Ishikawa (cell line): ENCODE results near the gene ERVH48-1.
A peak's percentile ranks its signal among the peaks of the same experiment; 100 is the strongest.

ENCODE experiments used
- CEBPB ChIP-seq: IDR thresholded peaks from 2 replicates; pipeline ENCODE4 v1.6.1; 2012
- CREB1 ChIP-seq: IDR thresholded peaks from 2 replicates; pipeline ENCODE4 v1.6.1; 2012; ENCODE audit warnings: low read depth
- EGR1 ChIP-seq: IDR thresholded peaks from 2 replicates; pipeline ENCODE4 v1.6.1; 2012
- EP300 ChIP-seq: IDR thresholded peaks from 2 replicates; pipeline ENCODE4 v1.6.1; 2012; ENCODE audit warnings: borderline replicate concordance
- FOXM1 ChIP-seq: IDR thresholded peaks from 2 replicates; pipeline ENCODE4 v1.6.1; 2012; ENCODE audit warnings: low read depth, borderline replicate concordance
- MAX ChIP-seq: IDR thresholded peaks from 2 replicates; pipeline ENCODE4 v1.6.1; 2012
- NFIC ChIP-seq: IDR thresholded peaks from 2 replicates; pipeline ENCODE4 v1.6.1; 2012
- RAD21 ChIP-seq: IDR thresholded peaks from 2 replicates; pipeline ENCODE4 v1.6.1; 2012; ENCODE audit warnings: low read depth
- REST ChIP-seq: IDR thresholded peaks from 2 replicates; pipeline ENCODE4 v1.6.1; 2012; ENCODE audit warnings: low read depth, mild to moderate bottlenecking
- TAF1 ChIP-seq: IDR thresholded peaks from 2 replicates; pipeline ENCODE4 v1.6.1; 2012; ENCODE audit warnings: low read depth, mild to moderate bottlenecking
- TCF12 ChIP-seq: IDR thresholded peaks from 2 replicates; pipeline ENCODE4 v1.6.1; 2012; ENCODE audit warnings: low read depth
- TEAD4 ChIP-seq: IDR thresholded peaks from 2 replicates; pipeline ENCODE4 v1.6.1; 2012
- USF1 ChIP-seq: IDR thresholded peaks from 2 replicates; pipeline ENCODE4 v1.6.1; 2012
- YY1 ChIP-seq: IDR thresholded peaks from 2 replicates; pipeline ENCODE4 v1.6.1; 2012; ENCODE audit warnings: low read depth
- ZBTB7A ChIP-seq: IDR thresholded peaks from 2 replicates; pipeline ENCODE4 v1.6.1; 2012; ENCODE audit warnings: low read depth

The ERVH48-1 gene

DNA sequence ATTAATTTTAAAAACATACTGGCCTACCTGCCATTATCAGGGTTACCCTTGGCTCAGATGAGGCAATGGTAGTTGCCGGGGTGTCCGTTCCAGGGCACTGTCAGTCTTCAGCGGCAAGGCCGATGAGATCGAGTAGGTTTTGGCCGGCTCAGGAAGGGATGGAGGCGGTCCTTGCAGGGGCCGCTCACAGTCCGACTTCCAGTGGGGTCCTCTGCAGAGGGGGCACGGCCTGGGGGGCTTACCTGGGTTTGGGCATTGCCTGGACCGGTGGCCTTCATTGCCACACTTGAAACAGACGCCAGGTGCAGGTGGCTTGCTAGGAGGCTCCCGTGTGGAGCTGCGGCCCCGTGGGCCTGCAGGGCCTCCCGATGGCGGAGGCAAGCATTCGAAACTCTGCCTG, 2.5 kb downstream of the ERVH48-1 start:
- TF ChIP-seq CEBPB (no peak), TCF12 (no peak), MAX (no peak), ZBTB7A (0 out of 2 replicates have a peak, but pooled peaks have one; percentile 7)

DNA sequence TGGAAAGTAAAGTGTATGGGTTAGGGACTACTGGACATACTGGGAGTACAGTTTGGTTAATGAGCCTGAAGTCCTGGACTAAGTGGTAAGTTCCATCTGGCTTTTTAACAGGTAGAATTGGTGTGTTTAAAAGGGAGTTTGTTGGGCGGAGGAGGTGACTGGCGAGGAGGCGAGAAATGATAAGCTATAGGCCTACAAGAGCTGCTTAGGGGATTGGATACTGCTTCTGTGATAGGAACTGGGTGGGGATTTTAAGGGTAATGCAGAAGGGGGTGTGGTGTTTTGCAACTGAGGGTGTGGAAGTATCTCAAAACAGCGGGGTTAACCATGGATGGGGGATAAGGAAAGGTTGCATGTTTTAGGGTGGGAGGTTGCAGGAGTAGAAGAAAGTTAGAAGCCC, 3.5 kb downstream of the ERVH48-1 start:
- TF ChIP-seq EP300: no peak
- TF ChIP-seq CEBPB: no peak
- TF ChIP-seq RAD21: no peak
- TF ChIP-seq TAF1: no peak
- no peak for TF ChIP-seq ZBTB7A

GRCh38 chr21:42918291-42918690, 7.1 kb downstream of the ERVH48-1 start:
- TF ChIP-seq YY1 (no peak), EP300 (no peak), ZBTB7A (no peak), TEAD4 (no peak), CREB1 (no peak), TAF1 (no peak), TCF12 (no peak), RAD21 (no peak)

DNA sequence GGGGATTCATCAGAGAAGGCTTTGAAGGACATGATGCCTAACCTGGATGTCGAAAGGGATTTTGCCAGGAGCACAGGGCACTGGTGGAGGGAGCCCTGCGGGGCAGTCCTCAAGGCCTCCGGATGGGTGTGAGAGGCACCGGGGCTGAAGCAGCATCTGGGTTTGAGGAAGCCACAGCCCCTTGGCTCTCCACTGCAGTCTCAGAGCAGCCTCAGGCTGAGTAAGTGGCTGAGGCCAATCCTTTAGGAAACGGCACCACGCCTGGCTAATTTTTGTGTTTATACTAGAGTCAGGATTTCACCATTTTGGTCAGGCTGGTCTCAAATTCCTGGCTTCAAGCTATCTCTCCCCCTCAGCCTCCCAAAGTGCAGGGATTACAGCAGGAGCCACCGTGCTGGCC, 12.0 kb downstream of the ERVH48-1 start:
- TF ChIP-seq TEAD4 (no peak), TCF12 (no peak), FOXM1 (no peak), YY1 (no peak), CREB1 (no peak), USF1 (no peak)

DNA sequence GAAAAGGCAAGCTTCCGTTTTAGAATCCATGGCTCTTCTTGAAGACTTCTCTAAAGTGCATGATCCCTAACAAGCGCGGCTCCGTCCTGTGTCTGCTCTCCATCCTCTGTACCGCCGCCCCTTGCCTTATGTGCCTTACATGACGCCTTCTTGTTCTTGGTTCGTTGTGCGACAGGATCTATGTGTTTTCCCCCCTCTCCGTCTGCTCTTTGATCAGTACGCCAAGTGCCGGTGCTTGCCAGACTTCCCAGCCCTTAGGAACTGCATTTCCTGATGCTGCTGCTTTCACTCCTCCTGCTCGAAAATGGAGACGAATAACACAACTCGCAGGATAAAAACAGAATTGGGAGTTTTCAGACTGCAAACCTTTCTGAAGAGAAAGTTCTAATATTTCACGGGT, 19.2 kb downstream of the ERVH48-1 start:
- no peak for TF ChIP-seq TAF1
- no peak for TF ChIP-seq USF1
- no peak for TF ChIP-seq EP300
- no peak for TF ChIP-seq MAX
- no peak for TF ChIP-seq NFIC
- no peak for TF ChIP-seq CREB1
- TF ChIP-seq CEBPB: no peak
- no peak for TF ChIP-seq ZBTB7A
- no peak for TF ChIP-seq RAD21
- TF ChIP-seq REST: no peak
- no peak for TF ChIP-seq FOXM1

- TF ChIP-seq TCF12: no peak
- TF ChIP-seq REST: no peak
- TF ChIP-seq NFIC: no peak
- no peak for TF ChIP-seq YY1
- no peak for TF ChIP-seq EP300
- no peak for TF ChIP-seq CEBPB
- no peak for TF ChIP-seq TAF1
- TF ChIP-seq TEAD4: no peak
- no peak for TF ChIP-seq USF1
- TF ChIP-seq MAX: no peak
- no peak for TF ChIP-seq RAD21
- no peak for TF ChIP-seq ZBTB7A
- TF ChIP-seq CREB1: no peak
- TF ChIP-seq EGR1: no peak
- no peak for TF ChIP-seq FOXM1
Observed at GRCh38 chr21:42905195-42905594, 20.2 kb downstream of the ERVH48-1 start.
